GM18870 (cell line): ENCODE results near the gene FNDC8.
"Not testable (repeated sequence)": the region's sequence is repeated elsewhere in the genome, so short reads cannot be mapped to it uniquely, and the experiment has no call there.

ENCODE experiments used
- ATAC-seq: cut with Tn5 transposase; IDR thresholded peaks from one replicate; pipeline ENCODE4 v1.9.1; 2021; ENCODE audit warnings: moderate library complexity; ENCODE audit not compliant: unreplicated experiment

The FNDC8 gene

GRCh38 chr17:35094902-35095301 lies 26.5 kb upstream of the FNDC8 start:
- no peak for ATAC-seq

GRCh38 chr17:35095741-35096140 lies 25.7 kb upstream of the FNDC8 start:
- no peak for ATAC-seq

GRCh38 chr17:35097776-35098175 lies 23.6 kb upstream of the FNDC8 start:
- ATAC-seq, result no peak

GRCh38 chr17:35099908-35100307 lies 21.5 kb upstream of the FNDC8 start:
- no peak for ATAC-seq

- no peak for ATAC-seq
Measured at GRCh38 chr17:35101036-35101435, 20.4 kb upstream of the FNDC8 start.

- no peak for ATAC-seq
Measured at GRCh38 chr17:35101725-35102124, 19.7 kb upstream of the FNDC8 start.

- no peak for ATAC-seq
Measured at GRCh38 chr17:35103271-35103670, 18.1 kb upstream of the FNDC8 start.

- ATAC-seq, result no peak
Measured at GRCh38 chr17:35104844-35105450, 16.5 kb upstream of the FNDC8 start.

- not testable (repeated sequence) for ATAC-seq
Measured at GRCh38 chr17:35110791-35111190, 10.6 kb upstream of the FNDC8 start.

- no peak for ATAC-seq
Measured at GRCh38 chr17:35116845-35117244, 4.6 kb upstream of the FNDC8 start.

- no peak for ATAC-seq
Measured at GRCh38 chr17:35117984-35118383, 3.4 kb upstream of the FNDC8 start.

GRCh38 chr17:35119370-35120165 lies 1.8 kb upstream of the FNDC8 start, which contains the start of gene RAD51D:
RAD51D (minus strand) TSS chr17:35119860; CDS start chr17:35119613, 247 bp downstream.
- peak; percentile 52 for ATAC-seq

GRCh38 chr17:35127751-35128514 lies 6.5 kb downstream of the FNDC8 start:
- ATAC-seq, result no peak

- ATAC-seq, result no peak
Measured at GRCh38 chr17:35129154-35129972, 7.9 kb downstream of the FNDC8 start.

- ATAC-seq, result no peak
Measured at GRCh38 chr17:35129973-35130351, 8.5 kb downstream of the FNDC8 start.

GRCh38 chr17:35130392-35130791 lies 9.0 kb downstream of the FNDC8 start:
- ATAC-seq, result no peak

GRCh38 chr17:35132099-35132498 lies 10.7 kb downstream of the FNDC8 start:
- ATAC-seq, result no peak

- ATAC-seq, result no peak
Measured at GRCh38 chr17:35132816-35133550, 11.6 kb downstream of the FNDC8 start.

GRCh38 chr17:35135322-35135721 lies 13.9 kb downstream of the FNDC8 start:
- no peak for ATAC-seq

- ATAC-seq, result no peak
Measured at GRCh38 chr17:35138218-35138617, 16.8 kb downstream of the FNDC8 start.
